ENCODE results near the gene FOXN3. TPM values are rescaled to one million over a fixed set of nuclear protein-coding genes. Genes with fewer than 3 reads are reported as not detected.

FOXN3 gene
- total RNA-seq, 2 experiments from 2014 or later: 124 to 127 TPM

DNA sequence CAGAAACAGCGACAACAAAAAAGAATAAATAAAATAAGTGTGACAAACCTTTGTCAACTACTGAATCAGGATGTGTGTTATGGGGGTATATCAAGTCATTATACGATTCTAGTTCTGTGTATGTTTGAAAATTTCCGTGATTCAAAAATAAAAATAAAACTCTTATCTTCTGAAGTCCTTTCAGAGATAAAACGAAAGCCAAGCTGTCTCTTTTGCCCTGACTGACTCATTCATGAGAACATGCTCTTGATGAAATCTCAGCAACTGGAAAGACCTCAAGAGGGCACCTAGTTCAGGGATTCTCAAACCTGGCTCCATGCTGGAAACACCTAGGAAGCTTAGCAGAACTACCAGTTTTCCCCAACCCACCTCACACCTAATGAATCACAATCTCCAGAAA is 9.2 kb downstream of the FOXN3 start:
- ATAC-seq (ENCODE audit: poor library complexity) (no peak), DNase-seq (no peak)
- Mint-ChIP-seq H3K27ac (peak overlapping the region; percentile 65), H3K4me3 (peak overlapping the region; percentile 30), H3K9me3 (no peaks in the 10 kb centered on the region), H3K36me3 (ENCODE audit: low read depth) (peaks cover 64% of the 10 kb centered on the region), H3K27me3 (no peaks in the 10 kb centered on the region), H3K4me1 (ENCODE audit: low read depth) (peaks cover 81% of the 10 kb centered on the region)
- POLR2A ChIA-PET: no interaction called here
- Histone ChIP-seq H3K4me1 (ENCODE audit: insufficient read depth, low read length) (peaks cover 38% of the 10 kb centered on the region), H3K36me3 (ENCODE audit: insufficient read depth, low read length) (peaks cover 25% of the 10 kb centered on the region), H3K9me3 (ENCODE audit: control insufficient read depth in 1 of 2, insufficient read depth in 1 of 2, low read length in 2 of 2) (no peaks in the 10 kb centered on the region), H3K27ac (ENCODE audit: low read depth in 1 of 2, low read length in 2 of 2) (no peak overlapping the region), H3K27me3 (ENCODE audit: control insufficient read depth in 1 of 2, insufficient read depth in 2 of 2, low read length in 2 of 2) (no peaks in the 10 kb centered on the region), H3K4me3 (ENCODE audit: low read length) (no peak overlapping the region)
- CTCF ChIA-PET: interaction anchor here (1.4 kb wide), 1 partner anchor 20 kb away, joined by 5 read pairs; no protein-coding TSS in a partner anchor
- intact Hi-C loops (cut with DNase I, micrococcal nuclease): no loop called here
- TF ChIP-seq, protein P1, sequence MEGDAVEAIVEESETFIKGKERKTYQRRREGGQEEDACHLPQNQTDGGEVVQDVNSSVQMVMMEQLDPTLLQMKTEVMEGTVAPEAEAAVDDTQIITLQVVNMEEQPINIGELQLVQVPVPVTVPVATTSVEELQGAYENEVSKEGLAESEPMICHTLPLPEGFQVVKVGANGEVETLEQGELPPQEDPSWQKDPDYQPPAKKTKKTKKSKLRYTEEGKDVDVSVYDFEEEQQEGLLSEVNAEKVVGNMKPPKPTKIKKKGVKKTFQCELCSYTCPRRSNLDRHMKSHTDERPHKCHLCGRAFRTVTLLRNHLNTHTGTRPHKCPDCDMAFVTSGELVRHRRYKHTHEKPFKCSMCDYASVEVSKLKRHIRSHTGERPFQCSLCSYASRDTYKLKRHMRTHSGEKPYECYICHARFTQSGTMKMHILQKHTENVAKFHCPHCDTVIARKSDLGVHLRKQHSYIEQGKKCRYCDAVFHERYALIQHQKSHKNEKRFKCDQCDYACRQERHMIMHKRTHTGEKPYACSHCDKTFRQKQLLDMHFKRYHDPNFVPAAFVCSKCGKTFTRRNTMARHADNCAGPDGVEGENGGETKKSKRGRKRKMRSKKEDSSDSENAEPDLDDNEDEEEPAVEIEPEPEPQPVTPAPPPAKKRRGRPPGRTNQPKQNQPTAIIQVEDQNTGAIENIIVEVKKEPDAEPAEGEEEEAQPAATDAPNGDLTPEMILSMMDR (IDR thresholded peaks at IDR 0.05): no peak

DNA sequence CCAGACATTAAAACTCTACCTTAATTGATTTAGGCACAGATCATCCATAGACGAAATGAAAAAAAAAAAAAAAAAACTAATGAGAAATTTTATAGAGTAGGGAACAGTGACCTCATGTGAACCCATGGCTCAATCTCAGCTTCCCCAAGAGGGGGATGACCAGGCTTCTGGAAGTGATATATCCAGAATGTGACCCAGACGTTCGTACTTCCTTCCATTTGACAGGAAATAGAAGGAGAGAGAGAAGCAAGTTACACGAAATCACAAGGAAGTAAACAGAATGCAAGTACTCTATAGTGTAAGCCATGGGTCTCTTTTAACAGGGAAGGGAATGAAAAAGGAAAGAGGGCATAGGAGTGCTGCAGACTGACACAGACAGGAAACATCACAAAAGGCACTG is 10.1 kb downstream of the FOXN3 start:
- H3K27ac ChIP-seq (ENCODE audit: low read depth in 1 of 2, low read length in 2 of 2): no peak overlapping the region
- Mint-ChIP-seq H3K9me3 (no peaks in the 10 kb centered on the region), H3K36me3 (ENCODE audit: low read depth) (peaks cover 62% of the 10 kb centered on the region), H3K4me1 (ENCODE audit: low read depth) (peaks cover 81% of the 10 kb centered on the region), H3K27me3 (no peaks in the 10 kb centered on the region), H3K4me3 (peak overlapping the region; percentile 3), H3K27ac (peak overlapping the region; percentile 56)
- no peaks in the 10 kb centered on the region for H3K27me3 ChIP-seq (ENCODE audit: control insufficient read depth in 1 of 2, insufficient read depth in 2 of 2, low read length in 2 of 2)
- intact Hi-C loops (cut with DNase I, micrococcal nuclease): no loop called here
- CTCF ChIA-PET: interaction anchor here (1.4 kb wide), 1 partner anchor 9 kb away, joined by 4 read pairs; no protein-coding TSS in a partner anchor
- peaks cover 22% of the 10 kb centered on the region for H3K36me3 ChIP-seq (ENCODE audit: insufficient read depth, low read length)
- POLR2A ChIA-PET: interaction anchor here (0.7 kb wide), 1 partner anchor 222 kb away, joined by 4 read pairs; no protein-coding TSS in a partner anchor
- H3K9me3 ChIP-seq (ENCODE audit: control insufficient read depth in 1 of 2, insufficient read depth in 1 of 2, low read length in 2 of 2): no peaks in the 10 kb centered on the region
- ATAC-seq (ENCODE audit: poor library complexity) (no peak), DNase-seq (no peak)
- TF ChIP-seq, protein P1 (IDR thresholded peaks at IDR 0.05): no peak
- H3K4me3 ChIP-seq (ENCODE audit: low read length): no peak overlapping the region
- H3K4me1 ChIP-seq (ENCODE audit: insufficient read depth, low read length): peaks cover 42% of the 10 kb centered on the region

DNA sequence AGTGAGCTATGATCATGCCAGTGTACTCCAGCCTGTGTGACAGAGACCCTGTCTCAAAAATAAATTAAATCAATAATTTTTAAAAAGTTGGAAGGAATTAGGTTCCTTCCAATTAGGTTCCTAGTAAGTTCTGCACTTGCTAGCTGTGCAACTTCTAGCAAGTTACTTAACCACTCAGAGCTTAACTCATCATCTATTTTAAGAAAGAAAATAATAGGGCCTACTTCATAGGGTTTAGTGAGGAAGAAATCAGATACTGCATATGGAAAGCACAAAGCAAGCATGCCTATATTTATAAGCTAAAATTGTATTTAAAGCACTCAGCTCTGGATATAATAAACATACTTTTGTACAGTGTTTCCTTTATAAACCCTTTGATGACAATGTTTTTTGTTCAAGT is 10.7 kb downstream of the FOXN3 start:
- H3K4me1 Mint-ChIP-seq (ENCODE audit: low read depth): peaks cover 81% of the 10 kb centered on the region
- Histone ChIP-seq H3K9me3 (ENCODE audit: control insufficient read depth in 1 of 2, insufficient read depth in 1 of 2, low read length in 2 of 2) (no peaks in the 10 kb centered on the region), H3K27ac (ENCODE audit: low read depth in 1 of 2, low read length in 2 of 2) (no peak overlapping the region), H3K27me3 (ENCODE audit: control insufficient read depth in 1 of 2, insufficient read depth in 2 of 2, low read length in 2 of 2) (no peaks in the 10 kb centered on the region), H3K4me3 (ENCODE audit: low read length) (no peak overlapping the region), H3K36me3 (ENCODE audit: insufficient read depth, low read length) (peaks cover 18% of the 10 kb centered on the region), H3K4me1 (ENCODE audit: insufficient read depth, low read length) (peaks cover 42% of the 10 kb centered on the region)
- H3K36me3 Mint-ChIP-seq (ENCODE audit: low read depth): peaks cover 62% of the 10 kb centered on the region
- ChIA-PET POLR2A (no interaction called here), CTCF (interaction anchor here (1.4 to 1.8 kb wide), 2 partner anchors 10 to 11 kb away, joined by 4 read pairs; no protein-coding TSS in a partner anchor)
- TF ChIP-seq, protein P1 (IDR thresholded peaks at IDR 0.05): no peak
- intact Hi-C loops (cut with DNase I, micrococcal nuclease): no loop called here
- DNase-seq (no peak), ATAC-seq (ENCODE audit: poor library complexity) (no peak)
- no peaks in the 10 kb centered on the region for H3K27me3 Mint-ChIP-seq
- no peak overlapping the region for H3K4me3 Mint-ChIP-seq
- H3K27ac Mint-ChIP-seq: peak overlapping the region; percentile 56
- no peaks in the 10 kb centered on the region for H3K9me3 Mint-ChIP-seq
